GM12878 (cell line): ENCODE data around the gene FHL1. TPM values are rescaled to one million over a fixed set of nuclear protein-coding genes. Genes with fewer than 3 reads are reported as not detected.

Experiments used
- CREM ChIP-seq: IDR thresholded peaks from 2 replicates; pipeline ENCODE4 v1.6.1; 2014; ENCODE audit warnings: antibody characterized with exemption, low read depth
- HDAC2 ChIP-seq: fragments of 200-600 bp; sonication (generic); IDR thresholded peaks from 2 replicates; pipeline ENCODE4 v1.6.1; 2017
- HDAC6 ChIP-seq: fragments of 200-600 bp; sonication (generic); IDR thresholded peaks from one replicate; pipeline ENCODE4 v1.8.0; 2017; ENCODE audit warnings: antibody characterized with exemption; ENCODE audit not compliant: unreplicated experiment
- KDM1A ChIP-seq: fragments of 200-600 bp; sonication (generic); IDR thresholded peaks from 2 replicates; pipeline ENCODE4 v1.6.1; 2016; ENCODE audit warnings: borderline replicate concordance
- LARP7 ChIP-seq: fragments of 450-650 bp; IDR thresholded peaks from 2 replicates; pipeline ENCODE4 v1.6.1; 2017; ENCODE audit warnings: mild to moderate bottlenecking
- NFIC ChIP-seq: IDR thresholded peaks from 2 replicates; pipeline ENCODE4 v1.6.1; 2012; ENCODE audit warnings: low read depth, mild to moderate bottlenecking, inconsistent platforms, low read length, moderate library complexity
- NRF1 ChIP-seq: conservative IDR thresholded peaks from 2 replicates; pipeline ENCODE4 v1.6.1; 2011; ENCODE audit warnings: mild to moderate bottlenecking, low read depth, low read length, improper control_type of control experiment
- RFX5 ChIP-seq: IDR thresholded peaks from 2 replicates; pipeline ENCODE4 v1.6.1; 2011; ENCODE audit warnings: low read depth, low read length, improper control_type of control experiment
- SIN3A ChIP-seq: IDR thresholded peaks from 2 replicates; pipeline ENCODE4 v1.6.1; 2012; ENCODE audit warnings: low read depth, low read length, improper control_type of control experiment
- STAT1 ChIP-seq: fragments of 450-650 bp; conservative IDR thresholded peaks from 2 replicates; pipeline ENCODE4 v1.6.1; 2014; ENCODE audit warnings: antibody characterized with exemption, mild to moderate bottlenecking
- TBL1XR1 ChIP-seq: IDR thresholded peaks from 2 replicates; pipeline ENCODE4 v1.6.1; 2012; ENCODE audit warnings: low read depth, low read length, improper control_type of control experiment
- ZBTB33 ChIP-seq: fragments of 450-650 bp; IDR thresholded peaks from 2 replicates; pipeline ENCODE4 v1.6.1; 2017; ENCODE audit warnings: mild to moderate bottlenecking
- ZNF24 ChIP-seq: fragments of 450-650 bp; IDR thresholded peaks from 2 replicates; pipeline ENCODE4 v1.6.1; 2017; ENCODE audit warnings: antibody characterized with exemption, mild to moderate bottlenecking
- polyA plus RNA-seq, 11 experiments: library from polyadenylated mRNA; depleted of rRNA in 4 of 11; unstranded in 6 of 11; stranded (reverse) in 5 of 11; fragments of >200 nt; fragmentation: Nextera tagmentation in 4 of 11; fragmentation: Illumina TruSeq in 1 of 11; extraction: Ambion mirVana in 4 of 11; extraction: Trizol in 1 of 11; gene quantifications; 1 replicate in 1 of 11; 2 replicates in 10 of 11; pipeline versions ENCODE4 v1.2.1 to v1.2.3, GENCODE V29; 2011 to 2016; ENCODE audit warnings: inconsistent platforms in 2 of 11, missing spikeins in 2 of 11, low read depth in 1 of 11
- total RNA-seq, 4 experiments: library from RNA; depleted of rRNA in 3 of 4; stranded (reverse); fragments of >200 nt in 3 of 4; fragmentation: Illumina TruSeq in 1 of 4; extraction: Trizol in 1 of 4; gene quantifications; 2 replicates each; pipeline versions ENCODE4 v1.2.1 to v1.2.3, GENCODE V29; 2013 to 2021
- TF ChIP-seq, protein P1 (sequence below): fragments of 450-650 bp; IDR thresholded peaks from 2 replicates; pipeline ENCODE4 v1.6.1; 2017; ENCODE audit warnings: borderline replicate concordance

Gene FHL1
- total and polyA plus RNA-seq, 10 of the 15 experiments (the other 5 are each of a cell fraction or from before 2014, with no cell fraction given) = 0.13 to 0.59 (median 0.34) TPM; not detected in 1

DNA sequence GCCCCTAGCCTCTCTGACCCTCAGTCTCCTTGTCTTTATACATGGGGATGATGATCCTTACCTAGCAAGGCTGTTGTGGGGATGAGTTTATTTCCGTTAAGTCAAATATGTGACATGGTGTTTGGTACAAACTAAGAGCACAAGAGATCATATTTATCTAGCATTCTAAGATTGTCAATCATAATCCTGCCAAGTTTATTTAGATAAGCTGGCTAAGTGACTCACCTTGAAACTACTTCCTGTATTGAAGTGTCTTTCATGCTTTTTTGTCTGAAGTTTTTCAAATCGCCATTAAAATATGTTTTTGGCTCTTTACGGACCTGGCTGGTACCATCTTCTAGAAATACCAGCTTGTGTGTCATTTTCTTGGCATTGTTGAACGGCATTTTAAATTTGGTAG, 73.2 kb downstream of the FHL1 start (continued):
- TF ChIP-seq ZBTB33 = no peak
- TF ChIP-seq, protein P1, sequence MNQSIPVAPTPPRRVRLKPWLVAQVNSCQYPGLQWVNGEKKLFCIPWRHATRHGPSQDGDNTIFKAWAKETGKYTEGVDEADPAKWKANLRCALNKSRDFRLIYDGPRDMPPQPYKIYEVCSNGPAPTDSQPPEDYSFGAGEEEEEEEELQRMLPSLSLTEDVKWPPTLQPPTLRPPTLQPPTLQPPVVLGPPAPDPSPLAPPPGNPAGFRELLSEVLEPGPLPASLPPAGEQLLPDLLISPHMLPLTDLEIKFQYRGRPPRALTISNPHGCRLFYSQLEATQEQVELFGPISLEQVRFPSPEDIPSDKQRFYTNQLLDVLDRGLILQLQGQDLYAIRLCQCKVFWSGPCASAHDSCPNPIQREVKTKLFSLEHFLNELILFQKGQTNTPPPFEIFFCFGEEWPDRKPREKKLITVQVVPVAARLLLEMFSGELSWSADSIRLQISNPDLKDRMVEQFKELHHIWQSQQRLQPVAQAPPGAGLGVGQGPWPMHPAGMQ = no peak
- no peak for TF ChIP-seq ZNF24
- TF ChIP-seq CREM = no peak
- no peak for TF ChIP-seq NRF1
- no peak for TF ChIP-seq HDAC2
- no peak for TF ChIP-seq SIN3A
- TF ChIP-seq TBL1XR1 = no peak
- no peak for TF ChIP-seq NFIC
- no peak for TF ChIP-seq LARP7
- TF ChIP-seq HDAC6 = no peak
- no peak for TF ChIP-seq KDM1A
- TF ChIP-seq RFX5 = no peak
- TF ChIP-seq STAT1 = no peak
